ENCODE data around the gene ZNF282.
A peak's percentile ranks its signal among the peaks of the same experiment; 100 is the strongest.

ZNF282 gene

DNA sequence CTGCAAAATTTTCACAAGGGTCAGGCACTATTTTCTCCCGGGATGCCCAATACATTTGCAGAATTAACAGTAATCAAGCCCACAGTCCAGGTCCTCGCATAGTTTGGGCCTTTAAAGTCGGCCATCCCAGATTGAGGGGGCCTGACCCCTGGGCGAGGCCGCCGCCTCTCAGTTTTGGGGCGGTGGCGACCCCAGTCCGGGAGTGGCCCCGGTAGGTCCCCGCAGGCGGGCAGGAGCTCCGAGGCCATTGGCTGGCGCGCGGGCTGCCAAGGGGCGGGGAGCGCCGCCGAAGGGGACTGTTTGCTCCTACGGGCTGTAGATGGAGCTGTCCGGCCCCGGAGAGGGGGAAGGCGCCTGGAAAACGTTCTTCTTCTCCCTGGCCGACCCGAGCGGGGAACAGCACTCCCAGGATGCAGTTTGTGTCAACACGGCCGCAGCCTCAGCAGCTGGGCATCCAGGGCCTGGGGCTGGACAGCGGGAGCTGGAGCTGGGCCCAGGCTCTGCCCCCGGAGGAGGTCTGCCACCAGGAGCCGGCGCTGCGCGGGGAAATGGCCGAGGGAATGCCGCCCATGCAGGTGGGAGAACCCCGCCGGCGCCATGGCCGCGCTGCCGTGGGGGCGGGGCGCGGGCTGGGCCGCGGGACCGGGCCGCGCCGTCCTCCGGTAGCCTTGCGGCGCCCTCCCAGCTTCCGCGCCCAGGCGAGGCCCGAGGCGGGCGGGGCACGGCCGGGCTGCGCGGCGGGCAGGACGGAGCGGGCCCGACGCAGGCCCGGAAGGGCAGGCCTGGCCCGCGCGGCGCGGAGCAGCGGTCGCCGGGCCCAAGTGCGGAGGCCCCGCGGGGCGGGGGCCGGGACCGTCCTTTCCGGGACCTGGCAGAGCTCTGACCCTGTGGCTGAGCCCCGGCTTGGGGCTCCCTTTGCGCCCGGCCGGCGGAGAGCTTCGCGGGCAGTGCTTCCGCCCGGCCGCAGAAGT is at the start of gene ZNF282:
TSS of gene ZNF282 (plus strand) at position 367 of the 971 bp plus-strand sequence. CDS start at position 411, 44 bp downstream.
- DNase-seq, result peak; percentile 55

DNA sequence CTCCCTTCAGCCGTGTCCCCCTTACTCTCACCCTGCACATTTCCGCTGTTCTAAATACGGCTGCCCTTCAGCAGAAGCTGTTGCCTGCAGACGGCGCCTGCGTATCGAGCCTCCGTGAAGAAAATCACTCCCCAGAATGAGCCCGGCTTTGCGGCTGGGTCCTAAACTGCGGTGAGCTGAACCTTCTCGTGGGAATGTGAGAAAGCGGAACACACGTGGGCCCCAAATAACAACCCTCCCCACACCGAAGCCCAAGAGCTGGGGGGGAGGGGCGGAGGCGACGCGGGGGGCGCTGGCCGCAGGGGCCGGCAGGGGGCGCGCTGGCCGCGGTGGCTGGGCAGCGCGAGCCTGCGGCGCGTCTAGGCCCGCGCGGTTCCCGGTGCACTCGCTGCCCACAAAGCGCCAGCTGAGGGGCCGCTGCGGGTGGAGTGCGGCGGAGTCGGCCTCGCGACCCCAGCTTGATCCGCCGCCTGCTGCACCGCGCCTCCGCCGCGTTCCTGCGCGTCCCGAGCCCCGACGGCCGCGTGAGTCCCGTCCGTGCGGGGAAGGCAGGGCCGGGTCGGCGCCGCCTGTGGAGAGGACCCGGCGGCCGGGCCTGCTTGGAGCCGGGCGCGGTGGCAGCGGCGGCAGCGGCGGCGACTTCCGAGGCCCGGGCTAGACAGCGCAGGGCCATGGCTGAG is 48.1 kb upstream of the ZNF282 start, which contains the start of gene ZNF398:
TSS of gene ZNF398 (plus strand) at position 382 of the 680 bp plus-strand sequence. CDS start at position 672, 290 bp downstream.
- peak; percentile 38 for DNase-seq

DNA sequence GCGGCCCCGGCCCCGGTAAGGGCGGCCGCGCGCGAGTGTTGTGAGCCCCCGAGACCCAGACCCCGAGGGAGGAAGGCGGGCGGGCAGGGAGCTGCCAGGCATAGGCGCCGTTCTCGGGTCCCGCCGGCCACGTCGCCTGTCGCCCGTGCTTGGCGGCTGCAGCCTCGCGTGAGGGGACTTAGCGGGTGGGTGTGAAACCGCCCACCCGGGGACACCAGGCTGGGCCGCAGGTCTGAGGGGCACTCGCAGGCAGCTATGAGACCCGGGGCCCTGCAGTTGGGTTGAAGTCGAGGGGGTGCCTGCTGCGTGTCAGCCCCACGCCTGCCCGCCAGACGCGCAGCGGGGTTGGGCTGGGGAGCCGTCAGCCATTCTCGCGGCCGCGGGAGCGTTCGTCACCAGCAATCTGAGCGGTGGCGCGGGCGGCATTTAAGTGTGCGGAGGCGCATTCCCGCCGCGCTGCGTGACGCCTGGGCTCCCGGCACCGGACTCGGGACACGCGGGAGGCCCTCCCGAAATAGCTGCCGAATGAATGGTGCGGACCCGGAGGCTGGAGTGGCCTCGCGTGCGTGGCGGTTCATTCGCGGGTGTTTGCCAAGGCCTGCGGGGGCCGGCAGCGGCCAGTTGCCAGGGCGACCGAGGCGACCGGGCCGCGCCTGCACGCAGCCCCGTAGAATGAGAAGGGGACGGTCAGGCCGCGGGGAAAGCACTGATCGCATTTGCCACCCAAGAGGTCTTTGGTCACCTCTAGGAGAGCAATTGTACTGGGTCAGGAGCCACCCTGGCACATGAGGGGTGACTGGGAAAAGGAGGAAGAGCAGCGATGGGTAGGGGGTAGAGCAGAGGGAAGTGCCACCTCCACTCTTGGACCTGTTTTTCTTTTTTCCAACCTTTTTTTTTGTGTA is 47.3 kb upstream of the ZNF282 start:
- DNase-seq, result no peak

DNA sequence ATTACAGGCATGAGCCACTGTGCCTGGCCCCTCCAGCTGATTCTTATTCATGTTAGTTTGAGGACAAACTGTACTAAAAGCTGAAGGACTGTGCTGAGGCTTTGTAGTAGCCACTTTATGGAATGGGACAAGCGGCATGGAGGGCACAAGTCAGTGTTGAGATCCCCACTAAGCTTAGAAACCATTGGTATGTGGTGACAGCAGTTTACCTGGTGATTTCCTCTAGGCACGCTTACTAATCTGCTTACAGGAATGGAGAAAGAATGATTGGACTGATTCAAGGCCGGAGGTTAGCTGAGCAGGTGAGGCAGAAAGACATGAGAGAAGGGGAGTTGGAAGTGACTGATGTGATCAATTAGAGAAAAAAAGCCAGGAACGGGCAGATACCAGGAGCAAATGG is 44.4 kb upstream of the ZNF282 start:
- no peak for DNase-seq

DNA sequence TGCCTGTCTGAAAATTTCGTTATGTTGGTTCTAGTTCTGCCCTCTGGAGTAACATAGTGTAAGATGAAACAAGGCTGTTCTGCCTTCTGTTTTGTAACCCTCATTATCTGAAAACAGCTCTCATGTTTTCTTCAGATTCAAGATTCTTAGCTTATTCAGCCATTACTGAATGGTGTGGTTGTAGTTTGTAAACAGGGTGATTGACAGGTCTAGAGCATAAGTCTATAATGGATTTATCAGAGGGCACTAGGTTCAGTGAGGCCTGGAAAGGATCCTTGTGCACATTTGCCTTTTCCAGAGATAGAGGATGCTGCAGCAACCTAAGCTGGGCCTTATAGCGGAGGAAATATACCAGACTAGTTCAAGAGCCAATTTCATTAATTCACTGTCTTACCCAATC is 42.0 kb upstream of the ZNF282 start:
- no peak for DNase-seq

DNA sequence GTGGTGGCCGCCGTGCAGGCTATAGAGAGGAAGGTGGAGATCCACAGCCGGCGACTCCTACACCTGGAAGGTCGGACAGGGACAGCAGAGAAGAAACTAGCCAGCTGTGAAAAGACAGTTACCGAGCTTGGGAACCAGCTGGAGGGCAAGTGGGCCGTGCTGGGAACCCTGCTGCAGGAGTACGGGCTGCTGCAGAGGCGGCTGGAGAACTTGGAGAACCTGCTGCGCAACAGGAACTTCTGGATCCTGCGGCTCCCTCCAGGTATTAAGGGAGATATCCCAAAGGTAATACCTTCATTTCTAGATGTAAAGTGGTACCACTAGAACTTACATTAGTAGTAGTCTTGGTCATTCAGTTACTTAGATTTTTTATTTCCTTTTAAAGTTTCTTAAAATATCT is 41.3 kb upstream of the ZNF282 start:
- DNase-seq, result no peak

DNA sequence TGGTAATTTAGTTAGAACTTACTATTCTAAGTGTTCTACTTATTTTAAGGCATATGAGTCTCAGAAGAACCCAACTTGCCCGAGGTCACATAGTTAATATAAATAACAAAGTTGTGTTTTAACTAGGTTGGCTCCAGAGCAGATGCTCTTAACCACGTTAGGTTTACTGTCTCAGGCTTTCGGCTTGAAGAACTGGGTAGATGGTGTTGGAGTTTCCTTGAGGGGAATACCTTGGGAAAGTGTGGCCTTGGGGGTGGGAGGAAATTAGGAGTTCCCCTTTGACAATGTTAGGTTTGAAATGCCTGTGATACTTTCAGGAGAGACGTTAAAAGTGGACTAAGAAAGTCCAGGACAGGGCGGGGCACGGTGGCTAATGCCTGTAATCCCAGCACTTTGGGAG is 38.4 kb upstream of the ZNF282 start:
- DNase-seq, result no peak

DNA sequence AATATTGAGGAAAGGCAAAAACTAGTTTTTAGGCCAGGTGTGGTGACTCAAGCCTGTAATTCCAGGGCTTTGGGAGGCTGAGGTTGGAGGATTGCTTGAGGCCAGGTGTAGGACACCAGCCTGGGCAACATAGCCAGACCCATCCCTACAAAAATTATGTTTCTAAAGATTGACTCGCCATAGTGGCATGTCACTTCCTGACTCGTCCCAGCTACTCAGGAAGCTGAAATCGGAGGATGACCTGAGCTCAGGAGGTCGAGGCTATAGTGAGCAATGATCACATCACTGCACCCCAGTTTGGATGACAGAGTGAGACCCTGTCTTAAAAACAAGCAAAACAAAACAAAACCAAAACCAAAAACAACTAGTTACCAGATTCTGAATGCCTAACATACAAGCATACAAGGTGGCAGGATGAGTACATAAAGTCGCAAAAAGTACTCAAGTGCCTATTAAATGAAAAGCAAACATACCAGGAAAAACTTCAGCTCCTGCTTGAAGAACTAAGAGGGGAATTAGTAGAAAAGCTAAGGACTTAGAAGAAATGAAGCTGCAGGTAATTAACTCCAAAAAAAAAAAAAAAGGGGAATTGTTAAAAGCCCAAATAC is 34.0 kb upstream of the ZNF282 start:
- DNase-seq, result no peak

DNA sequence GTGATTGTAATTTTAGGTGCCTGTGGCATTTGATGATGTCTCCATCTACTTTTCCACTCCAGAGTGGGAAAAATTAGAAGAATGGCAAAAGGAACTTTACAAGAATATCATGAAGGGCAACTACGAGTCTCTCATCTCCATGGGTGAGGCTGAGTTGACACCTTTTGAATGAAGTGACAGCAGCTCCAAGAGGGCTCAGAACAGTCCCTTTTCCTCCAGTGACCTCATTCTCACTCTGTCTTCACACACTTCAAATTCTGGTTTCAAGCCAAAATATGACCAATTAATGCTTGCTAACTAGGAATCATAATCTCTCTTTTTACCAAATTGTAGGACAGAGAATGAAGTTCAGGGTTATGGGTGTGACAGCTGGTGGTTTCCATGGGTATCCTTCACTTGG is 29.2 kb upstream of the ZNF282 start:
- no peak for DNase-seq

DNA sequence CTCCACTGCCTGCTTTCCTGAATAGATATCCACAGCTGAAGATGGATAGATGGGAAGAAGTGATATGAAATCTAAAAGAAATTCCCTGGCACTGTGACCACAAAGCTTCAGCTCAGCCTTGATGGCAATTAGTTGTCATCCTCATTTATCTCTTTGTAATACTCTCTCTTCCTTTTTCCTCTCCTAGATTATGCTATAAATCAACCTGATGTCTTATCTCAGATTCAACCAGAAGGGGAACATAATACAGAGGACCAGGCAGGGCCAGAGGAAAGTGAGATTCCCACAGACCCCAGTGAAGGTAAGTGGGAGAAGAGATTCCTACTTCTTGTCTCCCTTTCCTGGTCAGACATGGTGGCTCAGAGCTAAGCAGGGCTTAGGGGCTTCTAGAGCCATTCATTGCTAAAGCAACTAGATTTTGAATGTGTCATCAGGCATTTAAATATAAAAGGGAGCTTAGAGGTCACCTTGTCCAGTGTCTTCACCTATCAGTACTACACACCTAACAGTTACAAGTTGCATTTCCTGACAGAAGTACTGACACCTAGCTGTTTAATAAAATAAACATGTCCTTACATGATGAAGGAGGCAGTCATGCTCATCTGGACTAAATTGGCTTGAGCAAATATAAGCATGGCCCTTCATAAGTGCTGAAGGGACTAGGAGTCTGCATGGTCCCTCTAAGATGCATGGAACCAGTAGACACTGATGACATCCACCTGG is 28.6 kb upstream of the ZNF282 start:
- DNase-seq, result no peak

DNA sequence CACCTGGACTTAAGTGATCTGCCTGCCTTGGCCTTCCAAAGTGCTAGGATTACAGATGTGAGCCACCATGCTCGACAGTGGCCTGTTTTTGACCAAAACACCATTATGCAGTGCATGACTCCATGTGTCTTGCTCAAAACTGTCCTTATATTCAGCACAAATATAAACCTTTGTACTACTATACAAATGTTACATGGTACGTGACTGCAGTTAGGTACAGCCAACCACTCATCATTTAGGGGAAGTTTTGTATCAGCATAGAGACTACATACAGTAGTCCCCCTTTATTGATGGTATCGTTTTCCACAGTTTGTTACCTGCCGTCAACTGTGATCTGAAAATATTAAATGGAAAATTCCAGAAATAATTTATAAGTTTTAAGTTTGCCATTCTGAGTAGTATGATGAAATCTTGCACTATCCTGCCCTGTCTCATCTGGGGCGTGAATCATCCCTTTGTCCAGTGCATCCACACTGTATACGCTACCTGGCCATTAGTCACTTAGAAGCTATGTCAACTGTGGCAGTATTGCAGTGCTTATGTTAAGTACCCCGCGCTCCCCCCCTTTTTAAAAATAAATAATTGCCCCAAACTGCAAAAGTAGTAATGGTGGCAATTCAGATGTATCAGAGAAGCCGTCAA is 23.3 kb upstream of the ZNF282 start:
- no peak for DNase-seq

DNA sequence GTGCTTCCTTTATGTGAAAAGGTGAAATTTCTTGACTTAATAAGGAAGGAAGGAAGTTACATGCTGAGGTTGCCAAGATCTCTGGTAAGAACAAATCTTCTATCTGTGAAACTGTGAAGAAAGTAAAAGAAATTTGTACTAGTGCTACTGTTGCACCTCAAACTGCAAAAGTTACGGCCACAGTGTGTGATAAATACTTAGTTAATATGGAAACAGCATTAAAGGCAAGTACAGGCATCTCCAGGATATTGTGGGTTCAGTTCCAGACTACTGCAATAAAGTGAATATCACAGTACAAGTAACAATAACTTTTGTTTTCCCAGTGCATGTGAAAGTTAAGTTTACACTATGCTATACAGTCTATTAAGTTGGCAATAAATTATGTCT is 22.8 kb upstream of the ZNF282 start:
- no peak for DNase-seq

DNA sequence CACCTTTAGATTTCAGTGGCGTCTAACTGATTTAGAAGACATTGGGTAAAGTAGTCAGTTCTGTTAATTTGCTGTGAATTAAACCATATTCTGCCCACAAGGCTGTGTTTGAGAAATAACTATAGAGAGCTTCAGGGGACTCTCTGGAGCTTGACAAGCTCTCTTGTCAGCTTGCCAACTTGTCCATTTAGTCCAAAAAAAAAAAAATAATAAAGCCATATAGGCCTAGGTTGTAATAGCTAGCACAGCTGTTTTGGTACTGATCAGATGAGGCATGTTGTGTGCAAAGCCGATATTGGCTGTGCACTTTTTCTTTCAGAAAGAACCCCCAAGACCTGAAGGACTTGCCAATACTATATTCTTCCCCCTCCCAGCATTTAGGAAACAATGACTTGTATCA is 20.2 kb upstream of the ZNF282 start:
- DNase-seq, result no peak

DNA sequence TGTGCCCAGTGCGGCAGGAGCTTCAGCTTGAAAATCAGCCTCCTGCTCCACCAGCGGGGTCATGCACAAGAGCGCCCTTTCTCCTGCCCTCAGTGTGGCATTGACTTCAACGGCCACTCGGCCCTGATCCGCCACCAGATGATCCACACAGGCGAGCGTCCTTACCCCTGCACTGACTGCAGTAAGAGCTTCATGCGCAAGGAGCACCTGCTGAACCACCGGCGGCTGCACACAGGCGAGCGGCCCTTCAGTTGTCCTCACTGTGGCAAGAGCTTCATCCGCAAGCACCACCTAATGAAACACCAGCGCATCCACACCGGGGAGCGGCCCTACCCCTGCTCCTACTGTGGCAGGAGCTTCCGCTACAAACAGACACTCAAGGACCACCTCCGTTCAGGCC is 16.1 kb upstream of the ZNF282 start:
- DNase-seq, result no peak

DNA sequence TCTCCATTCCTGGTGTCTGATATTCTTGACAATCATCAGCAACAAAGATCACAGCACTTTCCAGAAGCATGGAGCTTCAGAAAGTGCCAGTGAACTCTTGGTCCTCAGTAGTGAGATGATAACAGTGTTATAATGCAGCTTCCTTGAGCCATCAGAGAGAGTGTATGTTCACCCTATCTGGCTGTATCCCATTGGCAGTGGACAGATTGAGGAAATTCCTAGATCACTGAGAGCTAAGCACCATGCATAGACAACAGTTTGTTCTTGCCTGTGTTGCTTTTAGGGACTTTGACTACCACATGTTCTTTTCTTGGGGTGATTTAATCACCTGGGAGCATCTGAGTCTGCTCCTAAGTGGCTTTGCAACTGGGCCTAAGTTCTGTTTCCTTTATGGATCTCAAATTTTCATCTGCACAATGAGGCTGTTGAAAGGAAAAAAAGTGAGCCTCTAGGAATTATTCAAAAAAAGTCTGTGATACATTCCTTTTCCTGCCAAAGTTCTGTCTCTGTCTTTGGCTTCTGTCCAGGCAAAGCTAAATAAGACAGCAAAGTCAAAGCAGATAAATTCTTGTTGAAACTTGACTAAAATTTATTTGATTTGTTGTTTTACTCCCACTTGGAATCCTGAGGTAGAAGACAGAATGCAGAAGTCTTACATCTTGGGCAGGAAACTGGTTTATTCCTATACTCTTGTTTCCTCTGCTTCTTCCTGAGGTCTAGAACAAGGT is 14.5 kb upstream of the ZNF282 start:
- DNase-seq, result no peak

DNA sequence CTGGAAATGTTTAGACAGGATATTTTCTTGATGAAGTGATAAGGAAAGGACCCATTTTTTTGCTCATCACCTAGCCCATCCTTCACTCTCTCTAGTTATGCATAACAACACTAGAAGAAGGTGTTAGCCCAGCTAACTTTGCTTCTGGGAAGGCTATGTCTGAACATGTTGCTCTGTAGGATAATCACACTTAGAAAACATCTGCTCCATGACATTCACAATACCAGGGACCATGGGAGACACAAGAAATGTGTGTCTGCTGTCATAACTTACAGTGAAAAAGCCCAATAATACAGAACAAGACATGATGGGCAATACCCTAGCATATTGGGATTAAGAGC is 13.9 kb upstream of the ZNF282 start:
- no peak for DNase-seq

DNA sequence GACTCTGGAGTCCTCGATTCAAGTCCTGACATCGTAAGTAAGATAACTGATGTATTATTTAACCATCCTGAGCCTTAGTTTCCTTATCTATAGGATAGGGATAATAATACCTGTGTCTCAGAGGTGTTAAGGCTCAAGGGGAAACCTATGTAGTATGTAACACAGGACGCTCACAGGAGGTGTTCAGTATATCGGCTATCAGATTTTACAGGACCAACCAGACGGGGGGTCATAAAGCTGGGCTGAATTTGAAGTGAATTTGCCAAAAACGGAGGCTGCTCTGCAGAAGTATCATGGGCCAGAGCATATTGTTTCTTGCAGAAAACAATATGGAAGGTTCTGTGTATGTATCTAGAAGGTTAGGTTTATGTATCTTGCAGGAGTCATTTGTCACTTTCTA is 11.1 kb upstream of the ZNF282 start:
- no peak for DNase-seq

DNA sequence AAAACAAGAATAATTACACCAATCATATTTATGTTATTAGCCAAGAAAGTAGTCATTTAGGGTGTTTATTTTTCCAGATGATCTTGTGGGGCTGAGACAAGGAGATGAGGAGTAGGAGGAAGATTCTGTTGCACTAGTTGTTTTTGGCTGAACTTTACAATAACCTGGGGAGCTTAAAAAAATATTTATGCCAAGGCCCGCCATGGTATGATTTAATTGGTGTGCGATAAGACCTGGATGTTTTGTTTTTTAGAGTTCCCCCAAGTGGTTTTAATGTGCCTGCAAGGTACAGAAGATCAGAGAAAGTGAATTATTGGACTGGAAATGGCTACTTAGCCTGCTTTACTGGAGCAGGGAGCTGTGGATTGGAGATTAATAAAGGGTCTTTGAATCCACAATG is 7.1 kb upstream of the ZNF282 start:
- DNase-seq, result no peak

DNA sequence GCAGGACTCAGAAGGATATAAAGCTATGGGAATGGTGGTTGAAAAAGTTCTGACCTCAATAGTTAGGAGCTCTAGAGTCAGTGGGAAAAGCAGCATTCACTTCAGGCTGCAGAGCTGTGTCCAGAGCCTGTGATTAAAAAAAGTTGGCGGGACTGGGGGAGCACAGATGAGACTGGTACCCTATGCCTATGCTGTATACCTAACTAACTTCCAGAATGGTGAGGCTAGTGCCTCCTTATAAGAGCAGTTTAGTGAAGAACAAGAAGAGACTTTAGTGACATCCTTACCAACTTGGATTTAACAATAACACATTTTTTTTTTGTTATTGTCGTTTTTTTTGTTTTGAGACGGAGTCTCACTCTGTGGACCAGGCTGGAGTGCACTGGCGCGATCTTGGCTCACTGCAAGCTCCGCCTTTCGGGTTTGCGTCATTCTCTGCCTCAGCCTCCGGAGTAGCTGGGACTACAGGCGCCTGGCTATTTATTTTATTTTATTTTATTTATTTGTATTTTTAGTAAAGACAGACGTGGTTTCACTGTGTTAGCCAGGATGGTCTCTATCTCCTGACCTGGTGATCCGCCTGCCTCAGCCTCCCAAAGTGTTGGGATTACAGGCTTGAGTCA is 6.6 kb upstream of the ZNF282 start:
- DNase-seq, result no peak

DNA sequence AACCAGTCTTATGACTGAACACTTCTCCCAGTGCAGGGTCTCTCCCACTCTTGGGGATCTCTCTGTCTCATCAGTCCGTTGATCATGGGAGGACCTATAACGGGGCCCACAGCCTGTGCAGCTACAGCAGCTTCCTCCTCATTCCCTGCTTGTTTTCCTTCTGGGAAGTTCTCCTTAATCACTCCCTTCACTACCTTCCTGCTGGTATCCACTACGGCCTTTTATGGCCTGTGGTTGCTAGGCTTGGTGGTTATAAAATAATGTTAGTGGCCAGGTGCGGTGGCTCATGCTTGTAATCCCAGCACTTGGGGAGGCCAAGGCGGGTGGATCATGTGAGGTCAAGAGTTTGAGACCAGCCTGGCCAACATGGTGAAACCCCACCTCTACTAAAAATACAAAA is 3.5 kb upstream of the ZNF282 start:
- no peak for DNase-seq
